ENCODE measurements around the gene PHOX2A.

GRCh38 chr11:72204886-72205285, 39.1 kb downstream of the PHOX2A start:
- TF ChIP-seq CTCF (conservative IDR thresholded peaks at IDR 0.05) (no peak), EZH2 (IDR thresholded peaks at IDR 0.05; ENCODE audit: low read depth) (no peak)

Measured in PC-9 (cell line).